Stimulated activated CD4-positive, alpha-beta T cell treated with anti-CD3 and anti-CD28 coated beads, Interleukin-4, amount 100 ng/mL, for 4 hours (primary cell): ENCODE measurements around the gene ARHGAP15.

Experiments
- DNase-seq, 2 experiments: peaks; one replicate each; pipeline ENCODE4 v3.0.0-alpha.2; 2020

ARHGAP15 gene

DNA sequence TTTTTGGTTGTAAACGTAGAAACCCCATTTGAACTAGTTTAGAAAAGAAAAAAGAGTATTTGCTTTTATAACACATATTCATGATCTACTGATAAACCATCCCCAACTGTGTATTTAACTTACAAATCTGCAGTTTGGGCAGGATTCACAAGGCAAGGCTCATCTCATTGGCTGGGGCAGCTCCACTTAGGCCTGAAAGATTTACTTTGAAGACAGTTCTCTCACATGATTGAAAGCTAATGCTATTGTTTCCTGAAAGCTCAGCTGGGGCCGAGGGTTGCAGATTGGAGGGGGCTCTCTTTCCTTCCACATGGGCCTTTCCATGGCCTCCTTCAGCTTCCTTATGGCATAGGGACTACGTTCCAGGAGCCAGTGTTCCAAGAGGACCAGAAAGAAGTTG lies 47.4 kb downstream of the ARHGAP15 start:
- no peak for DNase-seq

DNA sequence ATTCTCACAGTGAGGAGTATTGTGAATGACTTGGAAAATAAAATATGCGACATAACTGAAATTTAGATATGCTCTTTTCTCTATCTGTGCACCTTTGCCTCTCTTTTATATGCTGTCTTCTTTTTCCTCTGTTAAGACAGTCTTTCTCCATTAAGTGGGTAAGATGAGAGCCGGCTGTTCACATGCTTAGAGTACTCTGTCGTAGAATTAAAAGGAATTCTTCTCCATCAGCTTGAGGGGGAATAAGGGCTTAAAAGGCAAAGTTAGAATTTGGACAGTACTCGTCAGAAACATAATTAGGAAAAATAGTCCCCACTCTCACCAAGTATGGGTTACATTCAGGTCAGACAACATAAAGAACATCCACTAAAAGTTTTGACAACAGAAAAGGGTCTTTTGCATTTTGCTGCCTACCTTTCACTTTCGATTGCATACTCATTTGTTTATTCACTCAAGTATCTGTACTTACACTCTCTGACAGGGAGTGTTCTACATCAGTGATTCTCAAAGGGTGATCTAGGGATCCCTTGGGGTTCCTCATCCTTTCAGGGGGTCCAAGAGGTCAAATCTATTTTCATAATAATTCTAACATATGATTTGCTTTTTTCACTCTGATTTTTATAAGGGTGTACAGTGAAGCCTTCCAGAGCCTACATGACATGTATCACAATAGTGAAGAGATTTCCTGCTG lies 48.0 kb downstream of the ARHGAP15 start:
- no peak for DNase-seq

DNA sequence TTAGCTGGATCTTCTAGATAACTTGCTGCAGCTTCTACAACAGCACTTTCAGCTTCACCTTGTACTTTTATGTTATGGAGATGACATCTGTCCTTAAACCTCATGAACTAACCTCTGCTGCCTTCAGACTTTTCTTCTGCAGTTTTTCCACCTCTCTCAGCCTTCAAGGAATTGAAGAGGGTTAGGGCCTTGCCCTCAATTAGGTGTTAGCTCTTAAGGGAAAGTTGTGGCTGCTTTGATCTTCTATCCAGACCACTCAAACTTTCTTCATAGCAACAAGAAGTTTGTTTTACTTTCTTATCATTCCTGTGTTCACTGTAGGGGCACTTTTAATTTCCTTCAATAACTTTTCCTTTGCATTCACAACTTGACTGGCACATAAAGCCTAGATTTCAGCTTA lies 52.3 kb downstream of the ARHGAP15 start:
- DNase-seq: no peak

DNA sequence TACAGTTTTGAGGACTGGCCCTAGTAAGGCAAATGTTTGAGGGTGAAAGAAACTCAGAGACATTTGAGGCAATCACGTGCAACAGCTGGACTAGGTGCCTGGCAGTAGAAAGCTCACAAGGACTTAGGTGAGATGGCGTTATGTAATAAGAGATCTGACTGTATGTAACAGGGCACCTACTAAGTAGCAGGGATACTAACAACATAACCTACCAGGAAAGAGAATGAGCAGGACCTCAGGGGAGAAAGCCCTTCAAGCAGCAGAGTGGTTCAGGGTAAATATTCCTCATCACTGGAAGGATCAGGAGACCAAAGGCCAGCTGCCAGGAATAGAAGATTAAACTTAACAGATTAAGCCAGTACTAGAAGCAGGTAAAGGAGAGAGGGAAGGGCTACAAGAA lies 53.4 kb downstream of the ARHGAP15 start:
- DNase-seq: no peak

DNA sequence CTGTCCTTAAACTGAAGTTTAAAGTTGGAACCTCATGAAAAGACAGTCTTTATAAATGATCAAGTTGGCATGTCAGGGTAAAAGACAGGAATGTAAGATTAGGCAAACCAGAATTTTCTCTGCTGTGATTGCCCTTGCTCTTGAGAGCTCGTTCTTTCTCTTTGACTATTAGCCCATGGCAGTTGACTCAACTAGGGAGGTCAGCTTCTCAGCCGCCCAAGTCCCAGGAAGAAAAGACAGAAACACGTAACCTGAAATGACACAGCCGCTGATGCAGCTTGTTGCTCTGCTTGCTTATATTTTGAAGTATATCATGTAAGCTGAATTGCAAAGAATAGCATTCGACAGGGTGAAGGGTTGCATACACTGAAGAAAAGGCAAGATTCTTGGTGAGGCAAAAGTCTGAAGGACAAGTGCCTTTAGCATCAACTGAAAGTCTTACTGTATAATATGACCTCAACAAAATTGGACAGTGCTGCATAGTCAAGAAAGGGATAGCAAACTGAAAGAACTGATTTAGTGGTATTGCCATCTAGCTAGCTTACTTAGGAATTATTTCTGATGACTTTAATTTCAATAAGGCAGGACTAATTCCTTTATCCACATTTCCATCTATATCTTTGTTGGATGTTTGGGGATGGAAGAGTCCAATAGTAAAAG lies 54.7 kb downstream of the ARHGAP15 start:
- no peak for DNase-seq

DNA sequence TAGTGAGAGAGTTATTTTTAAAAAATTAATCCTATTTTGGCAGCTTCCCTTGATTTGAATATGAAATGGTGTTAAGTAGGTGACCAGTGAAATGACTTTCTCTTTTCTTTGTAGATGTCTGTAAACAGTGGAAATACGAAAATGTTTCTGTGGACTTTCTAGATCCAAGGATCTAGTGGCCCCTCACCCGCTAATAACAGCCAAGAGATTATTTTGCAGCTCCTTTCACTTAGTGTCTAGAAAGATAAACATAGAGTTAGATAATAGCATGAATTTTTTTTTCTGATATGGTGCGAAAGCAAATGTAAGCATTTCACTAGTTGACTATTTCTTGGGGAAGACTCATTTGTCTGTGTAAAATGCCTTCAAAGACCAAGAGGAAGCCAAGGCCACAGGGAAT lies 57.7 kb downstream of the ARHGAP15 start:
- DNase-seq: no peak

DNA sequence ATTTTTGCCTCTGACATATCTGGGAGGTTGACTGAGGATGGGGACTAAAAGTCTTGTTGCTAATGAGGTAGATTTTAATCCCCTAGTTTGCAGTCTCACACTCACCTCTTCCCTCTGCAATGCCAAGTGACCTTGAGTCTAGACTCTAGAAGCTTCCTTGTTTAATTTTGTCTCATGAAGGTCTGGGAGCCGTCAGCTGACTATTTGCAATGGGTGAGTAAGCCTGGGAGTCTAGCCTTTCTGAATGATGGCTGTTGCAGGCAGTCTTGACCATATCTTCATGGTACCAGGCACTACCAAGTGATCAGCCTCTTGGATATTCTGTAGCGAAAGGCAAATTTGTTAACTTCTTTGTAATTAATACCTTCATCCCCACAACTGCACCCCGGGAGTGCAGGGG lies 61.2 kb downstream of the ARHGAP15 start:
- no peak for DNase-seq

DNA sequence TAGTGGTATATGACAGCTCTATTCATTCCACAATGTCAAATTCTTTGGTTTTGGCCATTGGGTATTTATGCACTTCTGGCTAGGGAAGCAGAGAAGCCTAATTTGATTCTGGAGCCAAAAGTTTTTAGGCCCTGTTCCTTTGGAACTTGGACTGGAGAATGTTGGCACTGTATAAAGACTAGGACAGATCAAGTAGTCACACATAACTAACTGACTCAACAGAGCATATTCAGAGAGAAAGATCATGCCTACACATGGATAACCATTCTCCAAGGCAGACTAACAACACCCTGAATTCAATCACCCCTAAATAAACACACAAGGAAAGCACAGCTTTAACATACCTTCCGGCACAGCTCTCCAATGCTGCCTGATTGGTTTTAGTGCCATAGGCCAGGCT lies 62.9 kb downstream of the ARHGAP15 start:
- no peak for DNase-seq

DNA sequence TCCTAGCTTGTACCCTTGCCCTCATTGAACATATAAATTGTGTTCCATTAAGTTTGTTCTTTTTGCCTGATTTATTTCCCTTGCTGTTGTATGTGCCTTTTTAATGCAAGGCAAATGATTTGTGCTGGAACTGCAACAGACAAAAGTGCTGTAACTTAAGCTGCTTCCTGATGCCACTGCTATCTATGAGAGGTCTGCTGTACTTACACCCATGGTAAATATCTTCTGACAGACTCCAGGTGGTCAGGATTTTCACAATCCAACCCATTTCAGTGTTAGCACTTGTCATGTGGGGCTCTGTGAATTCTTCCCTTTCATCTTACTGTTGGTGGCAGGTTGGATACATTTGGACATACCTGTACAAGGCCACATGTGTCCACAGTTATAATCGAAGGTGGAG lies 63.5 kb downstream of the ARHGAP15 start:
- no peak for DNase-seq

DNA sequence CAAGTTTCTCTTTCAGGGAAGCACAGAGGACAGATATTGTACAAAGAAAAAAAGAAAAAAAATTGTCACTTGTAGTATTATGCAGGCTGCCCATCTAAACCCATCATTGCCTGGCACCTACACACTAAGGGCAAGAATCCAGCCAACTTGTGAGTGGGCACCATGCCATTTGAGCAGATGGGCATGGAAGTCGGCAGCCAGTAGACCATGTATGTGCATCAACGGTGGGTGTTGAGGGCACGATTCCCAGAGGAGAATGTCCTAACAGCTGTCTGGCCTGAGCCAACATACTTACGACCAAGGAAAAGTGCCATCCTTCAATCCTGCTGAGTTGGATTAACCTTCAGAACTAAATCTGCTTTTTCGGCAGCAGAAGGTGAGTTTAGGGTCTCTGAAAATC lies 63.9 kb downstream of the ARHGAP15 start:
- DNase-seq: no peak

DNA sequence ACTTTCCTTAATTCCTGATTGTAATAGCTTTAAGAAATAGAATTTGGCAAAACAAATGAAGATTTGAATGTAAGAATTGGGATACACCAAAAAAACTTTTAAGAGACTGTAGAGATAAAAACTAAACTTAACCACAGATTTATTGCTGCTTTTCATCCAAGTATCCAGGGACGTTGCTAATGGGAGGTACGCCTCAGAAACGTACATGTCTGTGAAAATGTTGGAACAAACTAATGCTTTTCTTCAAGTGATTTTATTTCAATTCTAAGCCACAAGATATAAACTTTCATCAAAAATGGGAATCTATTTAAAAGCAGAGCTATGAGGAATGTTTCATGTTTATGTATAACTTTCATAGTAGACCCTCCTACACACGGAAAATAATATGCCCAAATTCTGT lies 66.3 kb downstream of the ARHGAP15 start:
- DNase-seq: no peak

DNA sequence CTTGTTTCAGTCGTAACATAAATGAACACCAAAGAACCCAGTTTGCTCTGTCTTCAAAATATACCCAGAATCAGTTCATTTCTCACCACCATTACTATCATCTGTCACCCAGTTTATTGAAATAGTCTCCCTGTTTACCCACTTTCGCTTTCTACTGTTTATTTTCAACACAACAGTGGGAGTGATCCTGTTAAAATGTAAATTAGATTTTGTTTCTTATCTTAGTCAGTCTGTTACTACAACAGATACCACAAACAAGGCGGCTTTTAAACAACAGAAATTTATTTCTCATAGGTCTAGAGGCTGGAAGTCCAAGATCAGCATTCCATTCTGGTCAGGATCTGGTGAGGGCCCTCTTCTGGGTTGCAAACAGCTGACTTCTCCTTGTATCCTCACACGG lies 74.8 kb downstream of the ARHGAP15 start:
- no peak for DNase-seq

DNA sequence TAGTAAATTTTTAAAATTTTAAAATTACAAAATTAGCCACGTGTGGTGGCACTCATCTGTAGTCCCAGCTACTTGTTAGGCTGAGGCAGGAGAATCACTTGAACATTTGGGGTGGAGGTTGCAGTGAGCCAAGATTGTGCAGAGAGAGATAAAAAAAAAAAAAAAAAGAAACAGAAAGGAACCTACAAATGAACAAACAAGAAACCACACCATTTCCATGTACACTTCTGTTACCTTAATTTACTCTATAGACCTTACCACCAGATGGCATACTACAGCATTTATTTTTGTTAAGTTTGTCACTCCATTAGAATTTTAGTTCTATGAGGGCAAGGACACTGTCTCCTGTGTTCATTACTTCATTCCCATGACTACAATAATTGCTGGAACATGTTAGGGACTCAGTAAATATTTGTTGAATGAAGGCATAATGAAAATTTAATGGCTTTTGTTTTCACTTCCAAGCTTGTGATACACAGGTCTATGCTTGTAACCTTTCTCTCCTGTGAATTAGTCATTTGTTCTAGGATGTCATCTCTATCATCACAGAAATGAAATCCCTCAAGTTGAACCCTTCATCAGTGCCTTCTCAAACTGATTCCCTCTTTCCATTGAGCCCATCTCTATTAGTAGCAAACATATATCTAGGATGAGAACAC lies 76.0 kb downstream of the ARHGAP15 start:
- DNase-seq: no peak

DNA sequence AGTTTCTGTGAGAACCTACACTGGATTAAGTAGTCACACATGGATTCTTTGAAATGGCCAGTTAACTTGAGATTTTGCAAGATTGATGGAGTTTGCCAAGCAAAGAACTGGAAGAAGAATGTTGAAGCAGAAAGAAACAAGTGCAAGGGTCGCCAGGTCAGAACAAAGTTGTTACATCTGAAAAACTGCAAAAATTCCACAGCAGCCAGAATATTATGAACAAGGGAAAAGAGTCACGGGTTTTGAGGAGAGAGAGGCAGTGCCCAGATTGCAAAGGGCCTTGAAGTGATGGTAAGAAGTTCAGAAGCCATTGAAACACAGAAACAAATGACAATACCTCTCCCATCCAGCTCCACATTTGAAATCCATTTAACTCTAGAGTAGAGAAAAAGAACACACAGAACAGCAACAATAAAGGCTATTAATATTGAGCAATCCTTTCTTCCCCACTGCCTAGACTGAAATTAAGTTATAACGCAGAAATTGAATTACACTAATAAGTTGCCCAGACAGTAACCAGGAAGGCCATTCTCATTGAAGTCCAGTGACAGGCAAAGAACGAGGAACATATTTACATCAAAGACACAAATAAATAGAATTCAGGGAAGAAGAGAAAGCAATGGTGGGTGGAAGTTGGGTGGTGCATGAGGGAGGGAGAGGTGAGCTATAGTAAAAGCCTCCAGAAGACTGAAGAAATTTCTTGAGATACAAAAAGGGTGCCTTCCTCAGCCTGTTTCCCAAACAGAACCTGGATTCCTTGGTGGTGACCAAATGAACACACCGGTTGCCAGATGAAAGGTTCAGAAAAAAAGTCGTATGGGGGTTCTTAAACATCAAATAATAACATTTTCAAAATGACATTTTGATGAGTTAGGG lies 80.6 kb downstream of the ARHGAP15 start:
- DNase-seq: no peak

DNA sequence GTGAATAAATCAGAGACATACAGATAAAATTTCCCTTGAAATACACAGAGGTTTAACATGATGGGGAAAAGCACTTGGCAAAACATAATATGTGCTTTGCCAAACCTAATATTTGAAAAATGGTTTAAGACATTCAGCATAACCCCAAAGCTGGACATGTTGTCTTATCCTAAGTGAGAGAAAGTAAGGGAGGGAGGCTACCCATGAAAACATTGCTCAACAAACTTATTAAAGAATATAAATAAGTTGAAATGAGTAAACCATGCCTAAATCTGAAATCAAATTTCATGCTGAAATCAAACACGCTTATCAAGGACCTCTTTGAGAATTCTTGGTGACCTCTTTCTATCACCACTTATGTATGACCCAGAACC lies 81.2 kb downstream of the ARHGAP15 start:
- DNase-seq: no peak

DNA sequence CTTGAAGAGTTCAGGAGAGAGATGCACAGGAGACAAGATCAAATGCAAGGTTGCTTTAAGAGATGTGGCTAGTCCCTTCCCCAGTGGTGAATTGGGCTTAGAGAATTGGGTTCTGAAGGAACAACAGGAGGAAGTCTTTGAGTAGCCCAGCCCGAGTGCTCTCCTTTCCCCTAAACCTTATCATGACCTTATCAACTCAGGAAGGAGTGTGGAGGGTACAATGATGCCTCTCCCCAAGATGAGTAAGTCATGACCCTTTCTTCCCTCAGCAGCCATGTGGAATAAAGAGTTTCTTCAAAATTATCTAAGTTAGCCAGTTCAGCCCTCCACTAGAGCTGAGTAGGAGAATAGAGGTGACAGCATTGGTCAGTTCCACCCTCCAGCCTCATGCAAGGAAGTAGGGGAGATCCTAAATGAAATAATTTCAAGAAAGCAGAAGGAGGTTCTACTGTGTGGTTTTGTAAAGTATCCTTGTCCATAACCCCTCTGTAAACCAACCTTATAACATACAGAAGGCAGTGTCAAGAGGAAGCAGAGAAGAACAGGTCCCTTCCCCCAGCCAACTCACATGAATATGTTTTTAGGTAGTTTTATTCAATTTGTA lies 88.4 kb downstream of the ARHGAP15 start:
- DNase-seq: no peak

DNA sequence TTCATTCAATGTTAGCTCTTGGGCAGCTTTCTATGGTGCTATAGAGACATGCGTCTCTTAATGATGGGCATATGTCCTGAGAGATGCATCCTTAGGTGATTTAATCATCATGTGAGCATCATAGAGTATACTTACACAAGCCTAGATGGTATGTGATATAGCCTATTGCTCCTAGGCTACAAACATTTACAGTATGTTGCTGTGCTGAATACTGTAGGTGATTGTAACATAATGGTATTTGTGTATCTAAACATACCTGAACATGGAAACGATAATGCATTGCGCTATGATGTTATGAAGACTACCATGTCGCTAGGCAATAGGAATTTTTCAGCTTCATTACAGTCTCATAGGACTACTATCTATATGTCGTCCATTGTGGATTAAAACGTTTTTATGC lies 89.4 kb downstream of the ARHGAP15 start:
- DNase-seq: no peak

DNA sequence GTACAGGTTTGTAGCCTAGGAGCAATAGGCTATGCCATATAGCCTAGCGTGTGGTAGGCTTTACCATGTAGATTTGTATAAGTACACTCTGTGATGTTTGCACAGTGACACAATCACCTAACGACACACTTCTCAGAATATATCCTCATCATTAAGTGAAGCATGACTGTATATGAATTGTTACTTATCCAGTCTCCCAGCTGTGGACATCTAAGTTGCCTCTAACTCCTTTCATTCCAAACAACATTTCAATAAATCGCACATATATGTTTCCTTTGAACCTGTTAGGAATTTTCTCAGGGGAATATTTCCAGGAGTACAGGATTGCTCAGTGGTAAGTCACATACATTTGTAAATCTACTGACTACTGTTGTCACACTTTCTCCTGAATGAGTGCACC lies 90.0 kb downstream of the ARHGAP15 start:
- DNase-seq: no peak

DNA sequence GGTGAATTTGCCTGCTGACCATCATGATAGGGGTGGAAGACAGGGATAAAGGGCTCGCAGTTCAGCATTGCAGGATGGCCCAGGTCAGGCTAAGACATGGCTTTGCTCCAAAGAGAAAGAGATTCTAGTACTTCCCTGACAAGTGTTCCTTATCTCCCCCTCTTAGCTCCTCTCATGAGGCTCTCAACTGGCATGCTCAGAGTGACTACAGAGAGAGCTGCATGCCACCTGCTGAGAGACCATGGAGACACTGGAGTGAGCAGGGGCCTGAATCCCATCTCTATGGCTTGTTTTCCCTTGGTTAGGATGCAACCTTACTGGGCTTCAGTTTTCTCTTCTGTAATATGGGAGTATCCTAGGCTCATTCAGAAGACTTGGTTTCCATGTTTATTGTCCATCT lies 94.3 kb downstream of the ARHGAP15 start:
- no peak for DNase-seq

DNA sequence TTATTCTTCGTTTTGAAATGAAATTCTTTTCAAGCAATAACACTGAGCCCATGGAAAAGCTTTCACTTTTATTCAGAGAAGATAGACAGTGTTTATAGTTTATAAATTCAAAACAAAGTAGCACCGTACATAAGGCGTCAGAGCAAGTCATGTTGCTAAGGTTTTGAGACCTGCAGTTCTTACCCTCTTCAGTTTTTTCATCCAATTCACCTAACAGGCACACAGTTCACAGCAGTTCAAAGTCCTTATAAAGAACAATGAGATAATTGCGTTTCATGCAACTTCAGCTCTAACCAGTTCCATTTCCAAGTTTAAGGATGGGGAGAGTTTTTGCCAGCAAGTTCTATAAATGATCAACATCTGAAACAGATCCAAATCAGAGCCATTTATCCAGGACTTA lies 96.7 kb downstream of the ARHGAP15 start:
- DNase-seq: no peak

DNA sequence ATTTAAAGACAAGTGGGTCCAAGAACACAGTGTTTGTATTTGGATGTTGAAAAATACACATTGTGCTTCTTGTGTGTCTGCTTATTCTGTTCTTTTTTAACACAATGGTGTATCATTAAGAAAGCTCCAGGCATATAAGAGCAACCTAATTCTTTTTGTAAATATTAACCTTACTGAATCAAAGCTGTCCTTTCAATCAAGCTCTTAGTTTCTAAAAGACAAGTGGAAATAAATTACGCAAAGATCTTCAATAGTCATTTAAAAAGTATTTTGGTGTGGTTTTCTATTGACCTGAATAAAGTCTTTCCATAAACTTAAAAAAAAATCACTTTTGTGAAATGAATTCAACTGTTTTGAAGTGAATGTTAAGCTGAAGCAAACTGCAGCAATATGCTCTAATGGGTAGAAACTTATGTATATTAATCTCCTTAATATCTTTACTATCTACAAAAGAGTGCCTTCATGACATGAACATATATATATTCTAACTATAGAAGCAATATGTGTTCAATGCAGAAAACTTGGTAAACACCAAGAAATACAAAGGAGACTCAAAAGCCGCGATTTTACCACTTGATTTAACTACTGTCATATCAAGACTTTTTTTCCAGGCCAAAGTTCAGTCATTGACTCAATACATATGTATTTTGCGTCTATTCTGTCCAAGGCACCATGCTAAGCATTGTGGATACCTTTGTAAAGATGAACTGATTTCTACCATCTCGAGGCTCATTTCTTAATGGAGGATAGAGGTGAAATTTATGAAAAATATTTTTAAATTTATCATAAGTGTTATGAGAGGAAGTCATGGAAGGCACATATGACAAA lies 97.7 kb downstream of the ARHGAP15 start:
- DNase-seq: no peak

DNA sequence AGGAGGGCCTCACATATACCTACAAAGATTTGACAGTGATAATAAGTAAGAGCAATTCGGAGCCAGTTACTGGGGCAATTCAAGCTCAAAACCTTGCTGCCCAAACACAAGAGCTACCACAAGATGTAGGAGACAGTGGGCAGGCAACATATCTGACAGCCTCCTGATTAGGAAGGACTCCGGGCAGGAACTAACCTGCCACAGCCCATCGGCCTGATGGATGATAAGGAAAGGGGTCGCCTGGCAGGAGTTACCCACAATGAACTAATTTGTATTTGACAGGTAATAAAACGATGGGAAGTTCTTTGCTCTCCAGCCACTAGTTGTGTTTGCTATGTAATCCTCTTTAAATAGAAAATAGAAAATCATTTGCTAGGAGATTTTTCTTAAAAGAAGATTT lies 100.2 kb downstream of the ARHGAP15 start:
- no peak for DNase-seq
